ENCODE data around the gene UVRAG.

Gene UVRAG

DNA sequence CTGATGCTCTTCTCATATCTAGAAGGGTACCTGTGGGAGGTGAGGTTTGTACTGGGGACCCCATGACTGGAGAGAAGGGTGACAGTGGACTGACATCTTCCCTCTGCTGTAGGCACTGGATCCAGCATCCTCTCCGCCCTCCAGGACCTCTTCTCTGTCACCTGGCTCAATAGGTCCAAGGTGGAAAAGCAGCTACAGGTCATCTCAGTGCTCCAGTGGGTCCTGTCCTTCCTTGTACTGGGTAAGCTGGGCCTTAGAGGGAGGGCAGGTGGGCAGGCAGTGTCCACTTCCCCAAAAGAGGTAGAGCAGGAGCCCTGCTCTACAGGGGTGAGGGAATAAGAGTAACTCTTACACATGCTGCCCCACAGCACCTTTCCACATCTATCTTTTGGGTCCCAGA lies 30.5 kb upstream of the UVRAG start:
- Histone ChIP-seq H3K27ac (no peak overlapping the region), H3K36me3 (ENCODE audit: insufficient read depth) (no peaks in the 10 kb centered on the region), H3K27me3 (ENCODE audit: insufficient read depth, low read depth) (no peaks in the 10 kb centered on the region), H3K4me3 (IDR thresholded peaks at IDR 0.05; ENCODE audit: insufficient read depth, low read depth, low read length) (no peak overlapping the region), H2AFZ (ENCODE audit: low read depth) (no peak overlapping the region), H4K20me1 (ENCODE audit: insufficient read depth) (no peaks in the 10 kb centered on the region), H3K9ac (no peak overlapping the region), H3K4me1 (ENCODE audit: low read depth, poor library complexity, severe bottlenecking) (no peaks in the 10 kb centered on the region), H3K79me2 (ENCODE audit: insufficient read depth, low read depth) (no peaks in the 10 kb centered on the region), H3K4me2 (no peak overlapping the region)
- TF ChIP-seq, protein P1, sequence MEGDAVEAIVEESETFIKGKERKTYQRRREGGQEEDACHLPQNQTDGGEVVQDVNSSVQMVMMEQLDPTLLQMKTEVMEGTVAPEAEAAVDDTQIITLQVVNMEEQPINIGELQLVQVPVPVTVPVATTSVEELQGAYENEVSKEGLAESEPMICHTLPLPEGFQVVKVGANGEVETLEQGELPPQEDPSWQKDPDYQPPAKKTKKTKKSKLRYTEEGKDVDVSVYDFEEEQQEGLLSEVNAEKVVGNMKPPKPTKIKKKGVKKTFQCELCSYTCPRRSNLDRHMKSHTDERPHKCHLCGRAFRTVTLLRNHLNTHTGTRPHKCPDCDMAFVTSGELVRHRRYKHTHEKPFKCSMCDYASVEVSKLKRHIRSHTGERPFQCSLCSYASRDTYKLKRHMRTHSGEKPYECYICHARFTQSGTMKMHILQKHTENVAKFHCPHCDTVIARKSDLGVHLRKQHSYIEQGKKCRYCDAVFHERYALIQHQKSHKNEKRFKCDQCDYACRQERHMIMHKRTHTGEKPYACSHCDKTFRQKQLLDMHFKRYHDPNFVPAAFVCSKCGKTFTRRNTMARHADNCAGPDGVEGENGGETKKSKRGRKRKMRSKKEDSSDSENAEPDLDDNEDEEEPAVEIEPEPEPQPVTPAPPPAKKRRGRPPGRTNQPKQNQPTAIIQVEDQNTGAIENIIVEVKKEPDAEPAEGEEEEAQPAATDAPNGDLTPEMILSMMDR (conservative IDR thresholded peaks at IDR 0.05; ENCODE audit: low read depth, low read length): no peak

DNA sequence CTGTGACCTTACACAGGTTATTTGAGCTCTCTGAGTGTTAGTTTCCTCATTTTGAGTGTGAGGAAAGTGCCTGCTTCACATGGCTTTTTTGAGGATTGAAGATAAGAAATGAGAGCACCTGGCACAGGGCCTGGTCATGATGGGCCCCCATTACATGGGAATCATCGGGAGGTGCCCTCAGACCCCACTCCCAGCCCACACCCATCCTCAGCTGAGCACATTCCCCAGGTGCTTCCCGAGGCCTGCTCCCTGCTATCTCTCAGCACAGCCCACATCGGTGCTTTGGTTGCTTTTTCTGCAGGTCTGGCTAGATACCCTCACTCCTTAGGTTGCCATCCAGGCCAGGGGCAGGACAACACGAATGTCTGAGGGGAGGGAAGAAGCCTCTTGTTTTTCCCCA lies 29.8 kb upstream of the UVRAG start:
- Histone ChIP-seq H2AFZ (ENCODE audit: low read depth) (no peak overlapping the region), H3K27ac (no peak overlapping the region), H3K27me3 (ENCODE audit: insufficient read depth, low read depth) (no peaks in the 10 kb centered on the region), H3K36me3 (ENCODE audit: insufficient read depth) (no peaks in the 10 kb centered on the region), H3K79me2 (ENCODE audit: insufficient read depth, low read depth) (no peaks in the 10 kb centered on the region), H3K4me1 (ENCODE audit: low read depth, poor library complexity, severe bottlenecking) (no peaks in the 10 kb centered on the region), H3K4me3 (IDR thresholded peaks at IDR 0.05; ENCODE audit: insufficient read depth, low read depth, low read length) (no peak overlapping the region), H3K9ac (no peak overlapping the region), H4K20me1 (ENCODE audit: insufficient read depth) (no peaks in the 10 kb centered on the region), H3K4me2 (no peak overlapping the region)
- TF ChIP-seq, protein P1 (conservative IDR thresholded peaks at IDR 0.05; ENCODE audit: low read depth, low read length): no peak

DNA sequence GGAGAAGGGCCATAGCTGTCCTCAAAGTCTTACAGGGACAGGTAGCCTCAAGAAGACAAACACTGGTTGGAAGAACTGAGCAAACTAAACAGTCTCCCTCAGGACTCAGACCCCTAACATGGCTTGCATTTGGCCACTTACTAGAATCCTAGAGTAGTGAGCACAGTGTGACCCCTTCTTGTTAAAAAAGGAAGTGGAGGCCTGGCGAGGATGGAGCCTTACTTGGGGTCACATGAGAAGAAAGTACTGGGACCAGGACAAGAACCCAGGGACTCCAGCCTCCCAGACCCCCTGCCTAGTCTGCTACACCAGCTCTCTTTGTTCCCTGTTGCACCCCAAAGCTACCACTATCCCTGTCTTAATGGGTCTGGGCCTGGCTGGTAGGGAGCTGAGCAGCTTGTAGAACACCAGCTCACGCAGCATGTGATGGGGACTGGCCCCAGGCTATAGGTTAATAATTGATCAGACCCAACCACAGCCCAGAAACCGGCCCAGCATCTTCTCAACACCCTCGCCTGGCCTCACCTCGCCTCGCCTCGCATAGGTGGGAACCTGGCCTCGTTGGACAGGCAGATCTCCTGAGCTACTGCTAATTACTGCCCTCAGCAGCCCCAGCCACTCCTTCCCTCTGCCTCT lies 28.8 kb upstream of the UVRAG start:
- Histone ChIP-seq H3K4me2 (no peak overlapping the region), H3K4me1 (ENCODE audit: low read depth, poor library complexity, severe bottlenecking) (no peaks in the 10 kb centered on the region), H3K4me3 (IDR thresholded peaks at IDR 0.05; ENCODE audit: insufficient read depth, low read depth, low read length) (no peak overlapping the region), H2AFZ (ENCODE audit: low read depth) (no peak overlapping the region), H3K27ac (no peak overlapping the region), H3K27me3 (ENCODE audit: insufficient read depth, low read depth) (no peaks in the 10 kb centered on the region), H3K9ac (no peak overlapping the region), H3K79me2 (ENCODE audit: insufficient read depth, low read depth) (no peaks in the 10 kb centered on the region), H3K36me3 (ENCODE audit: insufficient read depth) (no peaks in the 10 kb centered on the region), H4K20me1 (ENCODE audit: insufficient read depth) (no peaks in the 10 kb centered on the region)
- TF ChIP-seq, protein P1 (conservative IDR thresholded peaks at IDR 0.05; ENCODE audit: low read depth, low read length): no peak

DNA sequence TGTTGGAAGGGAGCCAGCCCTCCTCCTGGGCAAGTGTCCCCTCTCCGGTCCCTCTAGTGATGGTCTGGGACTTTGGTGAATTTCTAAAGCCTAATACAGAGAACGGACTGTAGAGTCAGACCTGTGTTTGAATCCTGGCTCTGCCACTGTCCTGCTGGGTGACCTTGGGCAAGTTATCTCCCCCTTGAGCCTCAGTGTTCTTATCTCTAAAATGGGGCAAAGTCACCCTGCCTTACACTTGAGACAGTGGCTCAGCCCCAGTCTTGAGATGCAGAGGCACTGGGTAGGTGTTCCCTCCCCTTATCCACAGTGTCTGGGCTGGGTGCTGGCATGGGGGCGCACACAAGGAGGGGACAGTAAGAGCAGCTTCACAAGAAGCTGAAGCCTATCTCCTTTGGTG lies 25.5 kb upstream of the UVRAG start:
- H3K4me2 ChIP-seq: no peak overlapping the region
- no peaks in the 10 kb centered on the region for H3K36me3 ChIP-seq (ENCODE audit: insufficient read depth)
- H3K4me1 ChIP-seq (ENCODE audit: low read depth, poor library complexity, severe bottlenecking): no peaks in the 10 kb centered on the region
- no peaks in the 10 kb centered on the region for H3K79me2 ChIP-seq (ENCODE audit: insufficient read depth, low read depth)
- H3K27me3 ChIP-seq (ENCODE audit: insufficient read depth, low read depth): no peaks in the 10 kb centered on the region
- no peak overlapping the region for H3K9ac ChIP-seq
- TF ChIP-seq, protein P1 (conservative IDR thresholded peaks at IDR 0.05; ENCODE audit: low read depth, low read length): no peak
- no peak overlapping the region for H2AFZ ChIP-seq (ENCODE audit: low read depth)
- H3K4me3 ChIP-seq (IDR thresholded peaks at IDR 0.05; ENCODE audit: insufficient read depth, low read depth, low read length): no peak overlapping the region
- no peaks in the 10 kb centered on the region for H4K20me1 ChIP-seq (ENCODE audit: insufficient read depth)
- no peak overlapping the region for H3K27ac ChIP-seq
